Chondrocyte (in vitro differentiated cells): Measurements from ENCODE around the gene EGF. TPM values are rescaled to one million over a fixed set of nuclear protein-coding genes. Genes with fewer than 3 reads are reported as not detected.
"Not testable (repeated sequence)": the region's sequence is repeated elsewhere in the genome, so short reads cannot be mapped to it uniquely, and the experiment has no call there.

Experiments
- DNase-seq: peaks from one replicate; pipeline ENCODE4 v3.0.0; 2021; ENCODE audit warnings: mixed read lengths, low spot score
- H3K27ac Mint-ChIP-seq: one replicate; pipeline ENCODE4 v1.8.0; 2021; ENCODE audit warnings: mild to moderate bottlenecking, moderate library complexity, mixed read lengths; ENCODE audit not compliant: unreplicated experiment
- H3K27me3 Mint-ChIP-seq: 2 replicates; pipeline ENCODE4 v1.8.0; 2021; ENCODE audit warnings: low read depth, mixed read lengths
- H3K36me3 Mint-ChIP-seq: 2 replicates; pipeline ENCODE4 v1.8.0; 2021; ENCODE audit warnings: low read depth, mixed read lengths
- H3K4me1 Mint-ChIP-seq: 2 replicates; pipeline ENCODE4 v1.8.0; 2021; ENCODE audit warnings: low read depth, mild to moderate bottlenecking, mixed read lengths
- H3K4me3 Mint-ChIP-seq: one replicate; pipeline ENCODE4 v1.8.0; 2021; ENCODE audit warnings: mild to moderate bottlenecking, moderate library complexity, mixed read lengths; ENCODE audit not compliant: unreplicated experiment
- H3K9me3 Mint-ChIP-seq: 2 replicates; pipeline ENCODE4 v1.8.0; 2021; ENCODE audit warnings: low read depth, mixed read lengths
- total RNA-seq: library from RNA; stranded (reverse); gene quantifications from 3 replicates; pipeline ENCODE4 v1.2.1, GENCODE V29; 2021
- TF ChIP-seq, protein P1 (sequence below): fragments of 200-600 bp; sonication (generic); IDR thresholded peaks from 2 replicates; pipeline ENCODE4 v1.5.0; 2021; ENCODE audit warnings: antibody characterized with exemption, mild to moderate bottlenecking, moderate library complexity

Gene EGF
- total RNA-seq, 1 donor from 2014 or later, result 1.4 TPM

DNA sequence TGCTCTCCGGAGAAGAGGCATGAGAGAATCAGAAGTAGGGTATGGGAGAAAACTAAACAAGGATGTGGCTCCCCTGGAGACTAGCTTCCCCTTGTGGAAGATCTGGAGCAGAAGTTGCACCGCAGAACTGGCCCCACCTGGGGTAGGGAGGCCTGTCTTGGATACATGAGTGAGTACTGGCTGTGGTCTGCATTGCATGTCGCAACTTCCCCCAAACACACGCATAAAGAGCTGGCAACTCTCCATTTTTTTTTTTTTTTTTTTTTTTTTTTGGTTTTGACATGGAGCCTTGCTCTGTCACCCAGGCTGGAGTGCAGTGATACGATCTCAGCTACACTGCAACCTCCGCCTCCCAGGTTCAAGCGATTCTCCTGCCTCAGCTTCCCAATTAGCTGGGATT, 119.9 kb downstream of the EGF start:
- no peaks in the 10 kb centered on the region for H3K27me3 Mint-ChIP-seq
- H3K36me3 Mint-ChIP-seq, result no peaks in the 10 kb centered on the region
- H3K4me3 Mint-ChIP-seq, result no peak overlapping the region
- DNase-seq, result no peak
- peaks cover 3% of the 10 kb centered on the region for H3K9me3 Mint-ChIP-seq
- H3K4me1 Mint-ChIP-seq, result no peaks in the 10 kb centered on the region
- TF ChIP-seq, protein P1, sequence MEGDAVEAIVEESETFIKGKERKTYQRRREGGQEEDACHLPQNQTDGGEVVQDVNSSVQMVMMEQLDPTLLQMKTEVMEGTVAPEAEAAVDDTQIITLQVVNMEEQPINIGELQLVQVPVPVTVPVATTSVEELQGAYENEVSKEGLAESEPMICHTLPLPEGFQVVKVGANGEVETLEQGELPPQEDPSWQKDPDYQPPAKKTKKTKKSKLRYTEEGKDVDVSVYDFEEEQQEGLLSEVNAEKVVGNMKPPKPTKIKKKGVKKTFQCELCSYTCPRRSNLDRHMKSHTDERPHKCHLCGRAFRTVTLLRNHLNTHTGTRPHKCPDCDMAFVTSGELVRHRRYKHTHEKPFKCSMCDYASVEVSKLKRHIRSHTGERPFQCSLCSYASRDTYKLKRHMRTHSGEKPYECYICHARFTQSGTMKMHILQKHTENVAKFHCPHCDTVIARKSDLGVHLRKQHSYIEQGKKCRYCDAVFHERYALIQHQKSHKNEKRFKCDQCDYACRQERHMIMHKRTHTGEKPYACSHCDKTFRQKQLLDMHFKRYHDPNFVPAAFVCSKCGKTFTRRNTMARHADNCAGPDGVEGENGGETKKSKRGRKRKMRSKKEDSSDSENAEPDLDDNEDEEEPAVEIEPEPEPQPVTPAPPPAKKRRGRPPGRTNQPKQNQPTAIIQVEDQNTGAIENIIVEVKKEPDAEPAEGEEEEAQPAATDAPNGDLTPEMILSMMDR, result no peak
- no peak overlapping the region for H3K27ac Mint-ChIP-seq

DNA sequence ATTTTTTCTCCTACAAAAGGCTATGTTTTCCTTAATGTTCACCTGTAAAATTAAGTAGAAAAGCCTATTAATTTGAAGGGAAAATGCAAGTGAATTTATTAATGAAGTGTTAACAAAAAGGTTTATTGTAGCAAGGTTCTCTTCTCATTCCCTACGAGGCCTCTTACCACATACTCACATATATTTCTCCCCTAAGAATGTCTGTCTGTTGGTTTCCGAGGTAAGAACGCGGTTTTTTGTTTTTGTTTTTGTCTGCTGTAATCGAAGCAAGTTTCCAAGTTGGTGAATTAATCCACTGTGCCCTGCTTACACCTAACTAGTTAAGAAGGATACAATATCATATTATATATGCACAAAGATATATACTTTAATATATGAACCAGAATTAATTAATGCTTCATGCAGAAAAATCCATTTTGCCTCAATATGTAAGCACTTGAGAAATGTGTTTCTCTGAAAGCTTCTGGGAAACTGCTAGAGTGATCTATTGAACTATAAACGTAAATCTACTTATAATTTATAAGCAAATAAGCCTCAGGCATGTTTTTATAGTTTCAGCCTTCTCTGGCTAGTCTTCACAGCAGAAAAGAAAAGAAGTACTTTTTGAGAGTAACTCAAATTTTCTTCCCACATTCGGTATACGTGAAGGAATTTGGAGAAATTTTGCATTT, 120.8 kb downstream of the EGF start:
- peaks cover 3% of the 10 kb centered on the region for H3K9me3 Mint-ChIP-seq
- H3K27ac Mint-ChIP-seq, result no peak overlapping the region
- H3K4me1 Mint-ChIP-seq, result no peaks in the 10 kb centered on the region
- no peaks in the 10 kb centered on the region for H3K36me3 Mint-ChIP-seq
- H3K4me3 Mint-ChIP-seq, result no peak overlapping the region
- TF ChIP-seq, protein P1, result no peak
- no peak for DNase-seq
- no peaks in the 10 kb centered on the region for H3K27me3 Mint-ChIP-seq

DNA sequence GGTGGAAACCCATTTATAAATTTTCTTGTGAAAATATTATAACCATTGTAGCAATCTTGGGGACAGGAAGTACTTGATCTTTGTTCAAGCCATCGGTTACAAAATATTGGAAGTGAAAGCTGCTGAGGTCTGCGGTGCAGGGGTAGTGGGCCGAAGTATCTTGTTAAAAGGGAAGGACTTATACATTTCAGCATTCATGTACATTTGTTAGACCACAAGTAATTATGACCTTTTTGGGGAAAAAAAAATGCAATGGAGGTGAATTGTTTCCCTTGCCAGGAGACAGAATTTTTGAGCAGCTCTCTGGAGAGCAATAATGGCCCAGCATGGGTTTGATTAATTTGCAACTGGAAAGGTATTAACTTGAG, 121.3 kb downstream of the EGF start:
- Mint-ChIP-seq H3K27me3 (no peaks in the 10 kb centered on the region), H3K4me1 (no peaks in the 10 kb centered on the region), H3K27ac (no peak overlapping the region), H3K4me3 (no peak overlapping the region), H3K36me3 (no peaks in the 10 kb centered on the region), H3K9me3 (peaks cover 3% of the 10 kb centered on the region)
- DNase-seq, result no peak
- TF ChIP-seq, protein P1, result no peak

DNA sequence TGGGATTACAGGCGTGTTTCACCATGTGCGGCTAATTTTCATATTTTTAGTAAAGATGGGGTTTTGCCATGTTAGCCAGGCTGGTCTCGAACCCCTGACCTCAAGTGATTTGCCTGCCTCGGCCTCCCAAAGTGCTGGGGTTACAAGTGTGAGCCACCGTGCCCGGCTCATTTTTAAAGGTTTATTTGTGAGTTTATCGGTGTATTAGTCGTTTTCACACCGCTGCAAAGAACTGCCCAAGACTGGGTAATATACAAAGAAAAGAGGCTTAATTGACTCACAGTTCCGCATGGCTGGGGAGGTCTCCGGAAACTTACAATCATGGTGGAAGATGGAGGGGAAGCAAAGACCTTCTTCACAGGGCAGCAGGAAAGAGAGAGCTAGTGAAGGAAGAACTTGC, 126.5 kb downstream of the EGF start:
- not testable (repeated sequence) for H3K36me3 Mint-ChIP-seq, H3K27ac Mint-ChIP-seq, H3K9me3 Mint-ChIP-seq, DNase-seq, H3K27me3 Mint-ChIP-seq, H3K4me3 Mint-ChIP-seq
- peaks cover 20% of the 10 kb centered on the region for H3K4me1 Mint-ChIP-seq

DNA sequence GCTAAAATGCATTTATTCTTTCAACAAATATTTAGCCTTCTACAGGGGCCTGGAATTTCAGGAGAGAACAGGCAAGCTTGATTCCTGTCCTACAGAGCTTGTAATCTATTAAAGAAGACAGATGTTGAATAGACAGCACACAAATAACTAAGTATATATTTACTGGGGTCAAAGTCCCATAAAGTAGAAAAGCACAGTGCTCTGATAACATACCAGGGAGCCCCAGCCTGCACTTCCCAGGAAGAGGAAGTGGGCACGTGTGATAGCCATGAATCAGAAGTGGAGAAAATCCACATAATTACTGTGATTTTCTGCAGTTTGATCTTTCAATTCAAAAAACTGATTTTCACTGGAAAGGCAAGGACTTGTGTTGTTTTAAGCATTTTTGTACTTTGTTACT, 129.1 kb downstream of the EGF start:
- Mint-ChIP-seq H3K4me1 (peaks cover 25% of the 10 kb centered on the region), H3K9me3 (no peaks in the 10 kb centered on the region), H3K27ac (no peak overlapping the region), H3K36me3 (no peaks in the 10 kb centered on the region), H3K27me3 (no peaks in the 10 kb centered on the region), H3K4me3 (no peak overlapping the region)
- no peak for DNase-seq
- TF ChIP-seq, protein P1, result no peak
